ENCODE measurements around the gene KCNT1. TPM values are rescaled to one million over a fixed set of nuclear protein-coding genes. Genes with fewer than 3 reads are reported as not detected.

KCNT1 gene
- total RNA-seq, 1 donor from 2014 or later: not detected

DNA sequence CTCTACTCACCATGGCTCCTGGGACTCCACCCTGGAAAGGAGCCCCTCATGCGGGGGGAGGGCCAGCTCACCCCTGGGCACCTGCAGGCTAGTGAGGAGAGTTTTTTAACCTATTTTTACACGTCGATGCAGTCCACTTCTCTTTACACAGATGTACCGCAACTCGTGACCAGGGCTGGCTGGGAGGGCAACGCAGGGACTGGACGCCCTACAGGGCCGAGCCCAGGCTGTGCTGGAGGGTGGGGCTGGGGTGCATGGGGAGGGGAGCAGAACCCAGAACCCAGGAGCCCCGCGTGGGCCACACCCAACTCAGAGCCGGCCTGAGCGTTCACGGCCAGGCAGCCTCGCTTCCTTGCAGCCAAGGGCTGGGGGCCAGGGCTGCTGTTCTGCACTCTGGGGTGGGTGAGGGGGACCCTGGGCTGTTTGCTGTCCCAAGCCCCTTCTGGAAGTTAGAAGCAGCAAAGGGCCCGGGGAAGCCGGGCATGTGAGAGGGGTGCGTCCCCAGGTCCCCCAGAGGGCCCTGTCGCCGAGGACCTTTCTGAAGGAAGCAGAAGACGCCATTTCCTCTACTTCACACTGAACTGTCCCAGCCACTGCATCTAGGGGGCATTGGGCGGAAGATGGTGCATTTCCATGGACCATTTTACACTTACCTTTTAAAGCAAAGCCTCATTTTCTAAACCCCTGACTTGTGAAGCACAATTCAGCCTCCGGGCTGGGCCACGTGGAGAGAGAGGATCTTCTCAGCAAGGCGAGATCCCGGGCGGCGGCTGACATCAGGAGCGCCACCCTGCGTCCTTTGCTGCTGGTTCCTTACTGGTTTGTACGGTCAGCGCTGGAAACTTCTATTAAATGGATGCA, 90.5 kb downstream of the KCNT1 start:
- Mint-ChIP-seq H3K27ac (ENCODE audit: unreplicated experiment) (no peak overlapping the region), H3K9me3 (ENCODE audit: unreplicated experiment) (no peaks in the 10 kb centered on the region), H3K4me3 (ENCODE audit: unreplicated experiment) (no peak overlapping the region), H3K36me3 (ENCODE audit: low read depth, unreplicated experiment) (no peaks in the 10 kb centered on the region), H3K27me3 (ENCODE audit: low read depth, unreplicated experiment) (peaks cover 24% of the 10 kb centered on the region), H3K4me1 (ENCODE audit: low read depth, unreplicated experiment) (peaks cover 1% of the 10 kb centered on the region)
- Histone ChIP-seq H3K9ac (ENCODE audit: low read length) (no peak overlapping the region), H3K79me2 (ENCODE audit: insufficient read depth, low read length) (no peaks in the 10 kb centered on the region), H3K27me3 (ENCODE audit: insufficient read depth, low read length) (no peaks in the 10 kb centered on the region), H3K27ac (ENCODE audit: low read depth, low read length) (no peak overlapping the region), H2AFZ (ENCODE audit: low read depth, low read length) (no peak overlapping the region), H3K9me3 (ENCODE audit: insufficient read depth, low read depth, low read length) (no peaks in the 10 kb centered on the region), H4K20me1 (ENCODE audit: insufficient read depth, low read length) (peaks cover 4% of the 10 kb centered on the region), H3K4me1 (ENCODE audit: insufficient read depth, low read length) (no peaks in the 10 kb centered on the region), H3K4me2 (ENCODE audit: low read length) (no peak overlapping the region), H3K36me3 (ENCODE audit: insufficient read depth, low read length) (no peaks in the 10 kb centered on the region), H3K4me3 (ENCODE audit: insufficient read depth, low read depth, low read length) (no peak overlapping the region)
- TF ChIP-seq EZH2 (IDR thresholded peaks at IDR 0.05; ENCODE audit: insufficient read depth, low read length): no peak
- TF ChIP-seq, protein P1, sequence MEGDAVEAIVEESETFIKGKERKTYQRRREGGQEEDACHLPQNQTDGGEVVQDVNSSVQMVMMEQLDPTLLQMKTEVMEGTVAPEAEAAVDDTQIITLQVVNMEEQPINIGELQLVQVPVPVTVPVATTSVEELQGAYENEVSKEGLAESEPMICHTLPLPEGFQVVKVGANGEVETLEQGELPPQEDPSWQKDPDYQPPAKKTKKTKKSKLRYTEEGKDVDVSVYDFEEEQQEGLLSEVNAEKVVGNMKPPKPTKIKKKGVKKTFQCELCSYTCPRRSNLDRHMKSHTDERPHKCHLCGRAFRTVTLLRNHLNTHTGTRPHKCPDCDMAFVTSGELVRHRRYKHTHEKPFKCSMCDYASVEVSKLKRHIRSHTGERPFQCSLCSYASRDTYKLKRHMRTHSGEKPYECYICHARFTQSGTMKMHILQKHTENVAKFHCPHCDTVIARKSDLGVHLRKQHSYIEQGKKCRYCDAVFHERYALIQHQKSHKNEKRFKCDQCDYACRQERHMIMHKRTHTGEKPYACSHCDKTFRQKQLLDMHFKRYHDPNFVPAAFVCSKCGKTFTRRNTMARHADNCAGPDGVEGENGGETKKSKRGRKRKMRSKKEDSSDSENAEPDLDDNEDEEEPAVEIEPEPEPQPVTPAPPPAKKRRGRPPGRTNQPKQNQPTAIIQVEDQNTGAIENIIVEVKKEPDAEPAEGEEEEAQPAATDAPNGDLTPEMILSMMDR (IDR thresholded peaks at IDR 0.05; ENCODE audit: insufficient read depth, low read depth, low read length): no peak
- FAIRE-seq (no peak), DNase-seq (ENCODE audit: low read depth) (no peak)

DNA sequence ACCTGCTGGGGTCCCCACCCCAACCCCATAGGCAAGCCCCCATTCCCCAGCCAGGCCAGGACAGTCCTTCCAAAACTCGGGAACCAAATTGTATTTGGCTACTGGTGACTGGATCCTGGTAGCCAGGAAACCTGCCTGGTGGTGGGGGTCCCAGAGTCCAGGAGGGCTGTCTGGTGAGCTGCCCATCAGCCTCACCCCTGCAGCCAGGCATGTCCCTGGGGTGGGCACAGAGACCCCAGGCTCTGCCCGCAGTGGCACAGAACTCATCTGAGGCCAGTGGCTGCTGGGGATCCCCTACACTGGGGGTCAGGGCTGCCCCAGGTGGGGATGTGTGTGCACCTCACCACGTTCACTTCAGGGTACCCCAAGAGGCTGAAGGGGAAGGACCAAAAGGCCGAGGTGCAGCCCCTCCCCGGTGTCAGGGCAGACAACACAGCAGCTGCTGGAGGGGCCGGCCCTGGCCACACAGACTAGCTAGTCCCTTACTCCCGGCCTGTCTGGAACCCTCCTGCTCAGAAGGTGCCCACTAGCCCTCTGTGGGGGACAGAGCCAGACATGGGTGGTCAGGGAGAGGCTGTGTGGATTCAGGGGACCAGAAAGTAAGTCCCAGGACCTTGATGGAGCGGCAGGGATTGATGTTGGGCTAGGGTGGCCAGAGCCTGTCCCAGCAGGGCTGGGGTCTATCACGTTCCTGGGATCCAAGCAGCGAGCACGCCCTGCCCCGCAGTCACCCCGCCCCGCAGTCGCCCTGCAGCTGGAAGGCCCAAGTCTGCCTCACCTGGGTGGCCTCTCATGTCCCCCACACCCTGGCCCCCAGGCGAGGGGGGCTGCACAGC, 91.5 kb downstream of the KCNT1 start:
- H3K9me3 Mint-ChIP-seq (ENCODE audit: unreplicated experiment): no peaks in the 10 kb centered on the region
- Histone ChIP-seq H2AFZ (ENCODE audit: low read depth, low read length) (no peak overlapping the region), H3K27me3 (ENCODE audit: insufficient read depth, low read length) (no peaks in the 10 kb centered on the region), H3K9ac (ENCODE audit: low read length) (no peak overlapping the region), H3K4me2 (ENCODE audit: low read length) (no peak overlapping the region), H3K4me1 (ENCODE audit: insufficient read depth, low read length) (no peaks in the 10 kb centered on the region), H4K20me1 (ENCODE audit: insufficient read depth, low read length) (peaks cover 4% of the 10 kb centered on the region), H3K79me2 (ENCODE audit: insufficient read depth, low read length) (no peaks in the 10 kb centered on the region), H3K27ac (ENCODE audit: low read depth, low read length) (no peak overlapping the region), H3K36me3 (ENCODE audit: insufficient read depth, low read length) (no peaks in the 10 kb centered on the region), H3K4me3 (ENCODE audit: insufficient read depth, low read depth, low read length) (no peak overlapping the region), H3K9me3 (ENCODE audit: insufficient read depth, low read depth, low read length) (no peaks in the 10 kb centered on the region)
- H3K36me3 Mint-ChIP-seq (ENCODE audit: low read depth, unreplicated experiment): no peaks in the 10 kb centered on the region
- no peak for TF ChIP-seq EZH2 (IDR thresholded peaks at IDR 0.05; ENCODE audit: insufficient read depth, low read length)
- TF ChIP-seq, protein P1 (IDR thresholded peaks at IDR 0.05; ENCODE audit: insufficient read depth, low read depth, low read length): no peak
- DNase-seq (ENCODE audit: low read depth) (no peak), FAIRE-seq (no peak)
- no peak overlapping the region for H3K27ac Mint-ChIP-seq (ENCODE audit: unreplicated experiment)
- H3K4me3 Mint-ChIP-seq (ENCODE audit: unreplicated experiment): no peak overlapping the region
- H3K27me3 Mint-ChIP-seq (ENCODE audit: low read depth, unreplicated experiment): peaks cover 27% of the 10 kb centered on the region
- peaks cover 1% of the 10 kb centered on the region for H3K4me1 Mint-ChIP-seq (ENCODE audit: low read depth, unreplicated experiment)
